ENCODE data around the gene KIF1A.
"Not testable (repeated sequence)": the region's sequence is repeated elsewhere in the genome, so short reads cannot be mapped to it uniquely, and the experiment has no call there.

KIF1A gene

GRCh38 chr2:240687045-240687740 is 132.8 kb downstream of the KIF1A start:
- no peak for DNase-seq (ENCODE audit: low read depth)

- no peak for DNase-seq (ENCODE audit: low read depth)
Measured at GRCh38 chr2:240686460-240686859, 133.6 kb downstream of the KIF1A start.

- DNase-seq (ENCODE audit: low read depth): no peak
Measured at GRCh38 chr2:240685771-240686371, 134.1 kb downstream of the KIF1A start.

GRCh38 chr2:240683980-240684728 is 135.9 kb downstream of the KIF1A start:
- not testable (repeated sequence) for DNase-seq (ENCODE audit: low read depth)

DNA sequence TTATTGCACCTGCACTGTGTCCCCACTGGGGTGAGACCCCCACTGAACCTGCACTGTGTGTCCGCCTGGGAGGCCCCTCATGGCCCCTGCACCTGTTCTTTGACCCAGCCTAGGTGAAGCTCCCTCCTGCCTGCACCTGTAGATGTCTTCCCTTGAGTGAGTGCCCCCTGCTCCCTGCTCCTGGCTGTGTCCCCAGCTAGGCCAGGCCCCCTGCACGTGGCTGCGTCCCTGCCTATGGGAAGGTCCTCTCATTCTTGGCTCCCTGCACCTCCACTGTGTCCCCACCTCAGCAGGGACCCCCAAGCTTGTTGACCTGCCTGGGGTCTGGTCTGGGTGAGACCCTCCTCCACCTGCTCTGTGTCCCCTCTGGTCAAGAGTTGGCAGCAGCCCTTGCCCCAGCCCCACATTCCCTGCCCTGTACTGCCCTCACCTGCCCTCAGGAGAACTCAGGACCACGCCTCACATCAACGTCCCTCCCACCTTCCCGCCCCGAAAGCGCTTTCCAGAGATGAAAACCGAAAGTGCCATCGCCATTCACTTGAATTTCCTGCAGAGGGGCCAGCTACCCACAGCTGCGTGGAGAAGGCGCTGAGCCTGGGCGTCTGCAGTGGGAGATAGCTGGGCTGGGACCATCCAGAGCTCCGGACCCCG is 136.6 kb downstream of the KIF1A start:
- DNase-seq (ENCODE audit: low read depth): not testable (repeated sequence)

GRCh38 chr2:240682431-240683224 is 137.4 kb downstream of the KIF1A start, which contains the start of gene AQP12B:
TSS of gene AQP12B (minus strand) at chr2:240682885. CDS start at chr2:240682837, 48 bp downstream.
- not testable (repeated sequence) for DNase-seq (ENCODE audit: low read depth)

GRCh38 chr2:240680185-240680584 is 139.8 kb downstream of the KIF1A start:
- DNase-seq (ENCODE audit: low read depth): not testable (repeated sequence)

- not testable (repeated sequence) for DNase-seq (ENCODE audit: low read depth)
Measured at GRCh38 chr2:240678909-240679308, 141.1 kb downstream of the KIF1A start.

- DNase-seq (ENCODE audit: low read depth): not testable (repeated sequence)
Measured at GRCh38 chr2:240678043-240678442, 142.0 kb downstream of the KIF1A start.

DNA sequence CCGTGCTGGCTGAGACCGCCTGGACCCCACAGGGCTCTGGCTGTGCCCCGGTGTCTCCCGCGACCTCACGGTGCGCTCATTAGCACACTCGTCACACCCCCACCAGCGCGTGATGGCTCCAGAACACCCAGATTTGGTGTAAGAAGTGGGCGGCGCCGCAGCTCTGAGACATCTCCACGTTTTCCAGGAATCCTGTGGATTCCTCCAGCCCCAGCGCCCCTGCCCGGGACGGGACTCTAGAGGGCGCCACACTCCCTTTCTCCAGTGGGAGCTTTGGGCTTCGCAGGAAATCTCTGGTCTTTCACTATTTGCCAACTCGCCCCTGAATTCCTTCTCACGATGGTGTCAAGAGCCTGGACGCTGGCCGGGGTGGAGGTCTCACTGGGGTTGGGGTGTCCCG is 144.7 kb downstream of the KIF1A start:
- not testable (repeated sequence) for DNase-seq (ENCODE audit: low read depth)

DNA sequence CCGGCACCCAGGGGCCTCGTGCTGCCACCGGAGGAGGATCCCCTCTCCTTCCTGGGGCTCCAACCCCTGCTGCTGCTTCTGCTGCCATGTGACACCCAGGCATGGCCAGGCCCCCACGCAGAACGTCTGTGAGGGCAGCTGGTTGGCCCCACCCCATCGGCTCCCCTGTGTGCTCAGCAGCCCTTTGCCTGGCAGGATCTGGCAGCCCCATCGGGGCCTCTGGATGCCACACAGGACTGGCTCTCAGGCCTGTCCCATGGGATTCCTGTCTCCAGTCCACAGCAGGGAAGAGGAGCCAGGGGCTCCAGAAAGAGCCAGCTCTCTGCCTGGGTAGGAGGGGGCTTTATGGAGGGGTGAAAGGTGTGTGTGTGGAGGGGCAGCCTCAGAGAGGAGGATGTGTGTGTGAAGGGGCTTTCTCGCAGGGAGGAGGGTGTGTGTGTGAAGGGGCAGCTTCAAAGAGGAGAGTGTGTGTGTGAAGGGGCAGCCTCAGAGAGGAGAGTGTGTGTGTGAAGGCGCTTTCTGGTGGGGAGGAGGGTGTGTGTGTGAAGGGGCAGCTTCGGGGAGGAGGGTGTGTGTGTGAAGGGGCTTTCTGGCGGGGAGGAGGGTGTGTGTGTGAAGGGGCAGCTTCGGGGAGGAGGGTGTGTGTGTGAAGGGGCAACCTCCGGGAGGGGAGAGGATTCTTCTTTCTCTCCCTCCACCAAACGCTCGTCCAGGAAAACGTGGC is 145.4 kb downstream of the KIF1A start:
- not testable (repeated sequence) for DNase-seq (ENCODE audit: low read depth)

DNA sequence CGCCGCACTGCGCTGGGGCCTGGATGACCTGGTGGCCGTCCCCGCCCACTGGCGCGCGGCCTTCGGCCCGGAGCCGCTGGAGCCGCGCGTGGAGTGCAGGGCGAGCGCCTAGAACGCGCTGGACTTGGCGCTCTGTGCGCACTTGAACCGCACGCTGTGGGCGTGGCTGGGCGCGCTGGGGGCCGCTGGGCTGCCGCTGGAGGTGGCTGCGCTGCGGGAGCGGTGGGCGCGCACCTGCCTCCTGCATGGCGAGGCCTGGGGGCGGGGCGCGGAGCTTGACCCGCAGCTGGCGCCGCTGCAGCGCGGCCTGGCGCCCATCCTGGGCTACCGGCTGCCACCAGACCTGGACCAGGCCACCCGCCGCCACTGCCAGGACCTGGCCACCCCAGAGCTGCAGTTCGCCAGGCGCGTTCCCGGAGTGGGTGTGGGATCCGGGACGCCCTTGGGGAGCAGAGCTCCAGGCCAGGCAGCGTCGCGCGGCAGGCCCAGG is 147.3 kb downstream of the KIF1A start:
- DNase-seq (ENCODE audit: low read depth): no peak

- no peak for DNase-seq (ENCODE audit: low read depth)
Measured at GRCh38 chr2:240672076-240672700, 147.8 kb downstream of the KIF1A start.

DNA sequence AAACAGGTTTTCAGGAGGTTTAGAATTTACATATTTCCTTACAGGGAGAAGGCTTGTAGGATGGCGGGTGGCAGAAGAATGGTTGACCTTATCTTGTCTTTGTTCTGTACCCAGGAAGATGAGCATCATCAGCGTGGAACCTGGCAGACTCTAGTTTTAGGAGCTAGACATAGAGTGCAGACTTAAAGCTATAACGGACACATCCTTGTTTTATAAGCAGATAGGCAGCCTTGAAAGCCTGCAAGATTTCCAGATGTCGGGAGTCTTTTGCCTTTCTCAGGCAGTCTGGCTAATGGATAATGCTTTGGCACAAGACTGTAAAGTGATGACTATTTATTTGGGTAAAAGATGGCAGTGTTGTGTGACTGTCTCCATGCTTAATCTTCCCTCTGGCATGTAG is 149.1 kb downstream of the KIF1A start:
- no peak for DNase-seq (ENCODE audit: low read depth)

DNA sequence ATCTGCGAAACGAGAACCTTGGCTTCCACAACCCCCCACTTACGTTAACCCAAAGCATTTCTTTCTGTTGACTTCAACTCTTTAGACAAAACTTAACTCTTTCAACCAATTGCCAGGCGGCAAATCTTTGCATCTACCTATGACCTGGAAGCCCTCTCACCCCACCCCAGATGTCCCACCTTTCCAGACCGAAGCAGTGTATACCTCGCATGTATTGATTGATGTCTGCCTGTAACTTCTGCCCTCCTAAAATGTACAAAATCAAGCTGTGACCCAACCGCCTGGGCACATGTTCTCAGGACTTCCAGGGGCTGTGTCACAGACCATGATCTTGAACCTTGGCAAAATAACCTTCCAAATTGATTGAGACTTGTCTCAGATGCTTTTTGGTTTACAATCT is 149.6 kb downstream of the KIF1A start:
- no peak for DNase-seq (ENCODE audit: low read depth)

DNA sequence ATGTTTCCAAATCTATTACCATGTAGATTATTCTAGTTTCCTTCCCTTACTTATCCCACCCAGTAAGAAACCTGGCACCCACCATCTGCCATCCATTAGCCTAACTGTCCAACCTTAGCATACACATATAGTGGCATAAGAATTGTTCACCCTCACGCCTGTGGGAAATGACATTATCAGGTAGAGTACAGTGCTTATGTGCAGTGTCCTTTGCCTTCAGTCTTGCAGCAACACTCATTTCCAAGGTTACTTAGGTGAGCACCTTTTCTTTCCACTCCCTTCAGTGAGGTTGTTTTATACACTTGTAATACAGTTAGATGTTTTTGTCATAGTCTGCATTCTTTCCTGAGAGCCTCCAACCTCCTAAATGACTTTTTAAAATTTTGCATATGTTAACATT is 155.4 kb downstream of the KIF1A start:
- no peak for DNase-seq (ENCODE audit: low read depth)
